HL-60 (cell line): ENCODE results near the gene FAM43A.

Experiments used
- DNase-seq, 2 experiments: peaks; one replicate each; pipeline ENCODE4 v3.0.0-alpha.2; 2010 to 2020; ENCODE audit warnings: low read depth in 1 of 2, low spot score in 1 of 2
- H3K27ac ChIP-seq: fragments of 250-450 bp; sonication (Bioruptor Pico); replicated peaks from 2 replicates; pipeline ENCODE4 v1.5.1; 2020; ENCODE audit warnings: mild to moderate bottlenecking, moderate library complexity
- H3K27me3 ChIP-seq: fragments of 250-450 bp; sonication (Bioruptor Pico); 2 replicates; pipeline ENCODE4 v1.5.1; 2021; ENCODE audit warnings: mild to moderate bottlenecking, moderate library complexity; ENCODE audit not compliant: insufficient read depth, poor library complexity, severe bottlenecking
- H3K4me3 ChIP-seq: replicated peaks from 2 replicates; pipeline ENCODE4 v1.5.1; 2011; ENCODE audit warnings: mild to moderate bottlenecking, control low read depth, low read length; ENCODE audit not compliant: insufficient read depth
- CTCF ChIP-seq: IDR thresholded peaks from one replicate; pipeline ENCODE4 v1.5.1; 2011; ENCODE audit warnings: low read length, control low read depth, inconsistent platforms; ENCODE audit not compliant: insufficient read depth
- GABPA ChIP-seq: IDR thresholded peaks from 2 replicates; pipeline ENCODE4 v1.6.1; 2012; ENCODE audit warnings: low read depth
- POLR2AphosphoS5 ChIP-seq: IDR thresholded peaks from 2 replicates; pipeline ENCODE4 v1.6.1; 2012; ENCODE audit warnings: low read depth
- SPI1 ChIP-seq: IDR thresholded peaks from 2 replicates; pipeline ENCODE4 v1.6.1; 2012; ENCODE audit warnings: low read depth, mild to moderate bottlenecking, borderline replicate concordance
- TF ChIP-seq, protein P1 (sequence below): IDR thresholded peaks from 2 replicates; pipeline ENCODE4 v1.6.1; 2012; ENCODE audit warnings: low read depth; ENCODE audit not compliant: insufficient replicate concordance

Gene FAM43A

GRCh38 chr3:194688200-194688740 is 2.6 kb downstream of the FAM43A start:
- DNase-seq: peak; percentile 56 to 78
- Histone ChIP-seq H3K27ac (peak overlapping the region; percentile 76), H3K27me3 (no peaks in the 10 kb centered on the region), H3K4me3 (peak overlapping the region; percentile 72)
- TF ChIP-seq, protein P1, sequence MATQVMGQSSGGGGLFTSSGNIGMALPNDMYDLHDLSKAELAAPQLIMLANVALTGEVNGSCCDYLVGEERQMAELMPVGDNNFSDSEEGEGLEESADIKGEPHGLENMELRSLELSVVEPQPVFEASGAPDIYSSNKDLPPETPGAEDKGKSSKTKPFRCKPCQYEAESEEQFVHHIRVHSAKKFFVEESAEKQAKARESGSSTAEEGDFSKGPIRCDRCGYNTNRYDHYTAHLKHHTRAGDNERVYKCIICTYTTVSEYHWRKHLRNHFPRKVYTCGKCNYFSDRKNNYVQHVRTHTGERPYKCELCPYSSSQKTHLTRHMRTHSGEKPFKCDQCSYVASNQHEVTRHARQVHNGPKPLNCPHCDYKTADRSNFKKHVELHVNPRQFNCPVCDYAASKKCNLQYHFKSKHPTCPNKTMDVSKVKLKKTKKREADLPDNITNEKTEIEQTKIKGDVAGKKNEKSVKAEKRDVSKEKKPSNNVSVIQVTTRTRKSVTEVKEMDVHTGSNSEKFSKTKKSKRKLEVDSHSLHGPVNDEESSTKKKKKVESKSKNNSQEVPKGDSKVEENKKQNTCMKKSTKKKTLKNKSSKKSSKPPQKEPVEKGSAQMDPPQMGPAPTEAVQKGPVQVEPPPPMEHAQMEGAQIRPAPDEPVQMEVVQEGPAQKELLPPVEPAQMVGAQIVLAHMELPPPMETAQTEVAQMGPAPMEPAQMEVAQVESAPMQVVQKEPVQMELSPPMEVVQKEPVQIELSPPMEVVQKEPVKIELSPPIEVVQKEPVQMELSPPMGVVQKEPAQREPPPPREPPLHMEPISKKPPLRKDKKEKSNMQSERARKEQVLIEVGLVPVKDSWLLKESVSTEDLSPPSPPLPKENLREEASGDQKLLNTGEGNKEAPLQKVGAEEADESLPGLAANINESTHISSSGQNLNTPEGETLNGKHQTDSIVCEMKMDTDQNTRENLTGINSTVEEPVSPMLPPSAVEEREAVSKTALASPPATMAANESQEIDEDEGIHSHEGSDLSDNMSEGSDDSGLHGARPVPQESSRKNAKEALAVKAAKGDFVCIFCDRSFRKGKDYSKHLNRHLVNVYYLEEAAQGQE: no peak
- peak; percentile 68; the same call in 1 of the 2 replicates for TF ChIP-seq SPI1
- 0 out of 2 replicates have a peak, but pooled peaks have one; percentile 12 for TF ChIP-seq GABPA
- TF ChIP-seq CTCF: no peak
- no peak for TF ChIP-seq POLR2AphosphoS5

DNA sequence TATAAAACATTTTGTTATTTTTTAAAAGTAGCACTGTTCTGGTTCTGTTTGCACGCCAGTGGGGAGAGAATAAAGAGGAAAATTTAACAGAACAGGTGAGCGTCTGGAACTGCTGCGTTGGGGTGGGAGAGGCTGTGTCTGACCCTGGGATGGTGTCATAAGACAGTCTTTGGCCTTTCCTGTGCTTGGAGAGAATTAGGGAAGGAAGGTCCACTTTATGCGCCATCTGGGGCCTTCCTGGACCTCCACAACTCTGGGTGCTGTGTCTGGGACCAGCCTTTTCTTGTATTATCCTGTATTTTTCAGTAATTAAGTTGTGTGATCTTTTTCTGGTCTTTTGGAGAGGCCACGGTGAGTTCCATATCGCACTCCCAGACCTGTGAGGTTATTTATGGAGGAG is 3.3 kb downstream of the FAM43A start:
- no peak overlapping the region for H3K27ac ChIP-seq
- TF ChIP-seq, protein P1: no peak
- TF ChIP-seq CTCF (no peak), POLR2AphosphoS5 (no peak), SPI1 (no peak), GABPA (no peak)
- no peak for DNase-seq
- no peaks in the 10 kb centered on the region for H3K27me3 ChIP-seq
- no peak overlapping the region for H3K4me3 ChIP-seq

GRCh38 chr3:194689493-194689944 is 3.8 kb downstream of the FAM43A start:
- TF ChIP-seq, protein P1: no peak
- no peak for TF ChIP-seq CTCF
- H3K27ac ChIP-seq: no peak overlapping the region
- no peak for DNase-seq

More at GRCh38 chr3:194689493-194689944, 3.8 kb downstream of the FAM43A start:
- Histone ChIP-seq H3K27me3 (no peaks in the 10 kb centered on the region), H3K4me3 (no peak overlapping the region)
